DOHH2 (cell line): ENCODE data around the gene SEC24B.

Source experiments
- EZH2phosphoT487 ChIP-seq: fragments of 200-600 bp; sonication (generic); IDR thresholded peaks from 2 replicates; pipeline ENCODE4 v1.6.1; 2017; ENCODE audit warnings: borderline replicate concordance, mild to moderate bottlenecking, antibody characterized with exemption, low read length, moderate library complexity, mixed read lengths
- TF ChIP-seq, protein P1 (sequence below): fragments of 200-600 bp; sonication (generic); IDR thresholded peaks from one replicate; pipeline ENCODE4 v1.5.1; 2014; ENCODE audit warnings: antibody characterized with exemption, mild to moderate bottlenecking, low read depth, low read length; ENCODE audit not compliant: poor library complexity, severe bottlenecking

GRCh38 chr4:109496875-109497274 lies 63.3 kb downstream of the SEC24B start:
- TF ChIP-seq, protein P1, sequence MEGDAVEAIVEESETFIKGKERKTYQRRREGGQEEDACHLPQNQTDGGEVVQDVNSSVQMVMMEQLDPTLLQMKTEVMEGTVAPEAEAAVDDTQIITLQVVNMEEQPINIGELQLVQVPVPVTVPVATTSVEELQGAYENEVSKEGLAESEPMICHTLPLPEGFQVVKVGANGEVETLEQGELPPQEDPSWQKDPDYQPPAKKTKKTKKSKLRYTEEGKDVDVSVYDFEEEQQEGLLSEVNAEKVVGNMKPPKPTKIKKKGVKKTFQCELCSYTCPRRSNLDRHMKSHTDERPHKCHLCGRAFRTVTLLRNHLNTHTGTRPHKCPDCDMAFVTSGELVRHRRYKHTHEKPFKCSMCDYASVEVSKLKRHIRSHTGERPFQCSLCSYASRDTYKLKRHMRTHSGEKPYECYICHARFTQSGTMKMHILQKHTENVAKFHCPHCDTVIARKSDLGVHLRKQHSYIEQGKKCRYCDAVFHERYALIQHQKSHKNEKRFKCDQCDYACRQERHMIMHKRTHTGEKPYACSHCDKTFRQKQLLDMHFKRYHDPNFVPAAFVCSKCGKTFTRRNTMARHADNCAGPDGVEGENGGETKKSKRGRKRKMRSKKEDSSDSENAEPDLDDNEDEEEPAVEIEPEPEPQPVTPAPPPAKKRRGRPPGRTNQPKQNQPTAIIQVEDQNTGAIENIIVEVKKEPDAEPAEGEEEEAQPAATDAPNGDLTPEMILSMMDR: no peak
- no peak for TF ChIP-seq EZH2phosphoT487
